Stimulated activated CD4-positive, alpha-beta T cell treated with anti-CD3 and anti-CD28 coated beads, Interleukin-4, amount 100 ng/mL, for 4 hours (primary cell): ENCODE measurements around the gene KREMEN2.

ENCODE experiments used
- DNase-seq, 2 experiments: peaks; one replicate each; pipeline ENCODE4 v3.0.0-alpha.2; 2020

KREMEN2 gene

DNA sequence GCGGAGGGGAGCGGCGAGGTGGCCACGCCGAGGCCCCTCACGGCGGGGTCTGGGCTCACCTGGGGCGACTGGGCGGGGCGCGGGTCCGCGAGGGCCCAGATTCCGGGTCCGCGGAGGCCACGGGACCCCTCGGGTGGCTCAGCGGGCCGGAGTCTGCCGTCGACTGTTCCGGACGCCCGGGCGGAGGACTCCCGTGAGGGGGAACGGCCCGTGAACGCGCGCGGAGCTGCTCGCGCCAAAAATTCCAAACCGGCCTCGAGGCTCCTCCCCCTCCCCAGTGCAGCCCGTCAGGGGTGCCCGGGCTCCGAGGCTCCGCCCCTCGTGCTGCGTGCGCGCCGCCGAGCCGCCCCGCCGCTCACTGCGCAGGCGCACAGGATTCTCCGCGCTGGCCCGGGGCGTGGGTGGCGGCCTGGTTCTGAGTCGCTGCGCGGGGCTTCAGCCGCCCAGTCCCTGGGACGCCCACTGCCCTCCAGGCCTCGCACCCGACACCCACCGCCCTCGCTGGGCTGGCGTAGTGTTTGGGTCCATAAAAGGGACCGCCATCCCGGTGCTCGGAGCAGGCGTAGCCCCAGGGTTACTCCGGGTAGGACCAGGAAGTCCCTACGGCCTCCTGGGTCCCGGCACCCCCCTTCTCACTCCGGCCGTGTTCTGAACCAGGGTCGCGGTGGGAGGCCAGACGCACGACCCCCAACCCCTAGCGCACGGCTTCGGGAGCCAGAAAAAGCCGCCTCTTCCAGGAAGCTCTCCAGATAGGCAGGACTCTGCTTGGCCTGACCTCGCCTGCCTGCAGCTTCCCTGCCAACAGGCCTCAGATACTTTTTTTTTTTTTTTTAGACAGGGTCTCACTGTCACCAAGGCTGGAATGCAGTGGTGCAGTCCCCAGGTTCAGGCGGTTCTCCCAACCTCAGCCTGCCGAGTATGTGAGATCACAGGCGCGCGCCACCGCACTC lies 16.4 kb downstream of the KREMEN2 start, which contains the start of gene PKMYT1:
Gene PKMYT1 (minus strand): TSS at position 220 of the 950 bp plus-strand sequence. CDS start 789 bp downstream, outside the sequence.
- DNase-seq = peak; percentile 93 to 98

- DNase-seq = no peak
Measured at GRCh38 chr16:2981177-2981898, 17.3 kb downstream of the KREMEN2 start.

GRCh38 chr16:2981899-2982250 lies 17.8 kb downstream of the KREMEN2 start:
- no peak for DNase-seq

- no peak for DNase-seq
Measured at GRCh38 chr16:2982402-2982801, 18.3 kb downstream of the KREMEN2 start.

GRCh38 chr16:2983706-2984136 lies 19.6 kb downstream of the KREMEN2 start:
- DNase-seq = peak; percentile 51 to 66

GRCh38 chr16:2985462-2985861 lies 21.4 kb downstream of the KREMEN2 start:
- no peak for DNase-seq

DNA sequence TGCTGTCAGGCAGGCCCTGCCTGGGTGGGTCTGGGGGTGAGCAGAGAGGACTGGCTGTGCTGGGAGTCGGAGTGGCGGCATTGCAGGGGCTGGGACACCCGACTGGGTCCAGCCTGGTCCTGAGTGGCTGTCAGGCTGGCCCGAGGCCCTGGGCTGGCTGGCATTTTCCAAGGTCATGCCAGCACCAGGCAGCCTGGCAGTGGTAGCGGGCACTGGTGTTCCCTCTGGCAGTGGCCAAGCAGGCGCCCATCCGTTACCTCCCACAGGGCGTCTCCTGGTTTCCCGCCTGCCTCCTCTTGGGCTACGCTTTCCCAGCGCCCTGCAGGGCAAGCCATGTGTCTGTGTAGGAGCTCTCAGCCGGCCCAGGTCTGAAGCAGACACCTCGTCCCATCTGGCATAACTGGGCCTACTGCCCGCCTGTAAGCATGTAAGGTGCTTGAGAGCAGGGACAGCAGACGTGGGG lies 21.8 kb downstream of the KREMEN2 start:
- no peak for DNase-seq

GRCh38 chr16:2986623-2987188 lies 22.6 kb downstream of the KREMEN2 start:
- no peak for DNase-seq

DNA sequence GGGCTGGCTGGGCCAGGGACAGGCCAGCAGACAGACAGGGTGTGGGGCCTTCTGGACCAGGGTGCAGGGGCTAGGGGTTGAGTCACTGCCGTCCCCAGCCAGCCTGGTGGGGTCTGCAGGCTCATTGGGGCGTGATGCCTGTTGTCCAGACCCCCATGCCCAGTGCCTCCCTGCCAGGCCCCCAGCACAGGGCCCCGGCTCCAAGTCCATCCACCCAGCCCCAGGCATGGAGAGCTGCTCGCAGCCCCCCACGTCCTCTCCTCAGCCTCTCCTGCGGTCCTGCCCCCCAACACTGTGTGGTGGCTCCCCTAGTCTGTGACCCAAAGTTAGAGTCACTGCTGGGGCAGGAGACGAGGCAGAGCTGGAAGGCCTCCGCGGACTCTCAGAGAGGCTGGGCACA lies 23.2 kb downstream of the KREMEN2 start:
- no peak for DNase-seq

- DNase-seq = no peak
Measured at GRCh38 chr16:2987833-2988232, 23.8 kb downstream of the KREMEN2 start.

GRCh38 chr16:2988590-2989099 lies 24.6 kb downstream of the KREMEN2 start:
- DNase-seq = no peak

DNA sequence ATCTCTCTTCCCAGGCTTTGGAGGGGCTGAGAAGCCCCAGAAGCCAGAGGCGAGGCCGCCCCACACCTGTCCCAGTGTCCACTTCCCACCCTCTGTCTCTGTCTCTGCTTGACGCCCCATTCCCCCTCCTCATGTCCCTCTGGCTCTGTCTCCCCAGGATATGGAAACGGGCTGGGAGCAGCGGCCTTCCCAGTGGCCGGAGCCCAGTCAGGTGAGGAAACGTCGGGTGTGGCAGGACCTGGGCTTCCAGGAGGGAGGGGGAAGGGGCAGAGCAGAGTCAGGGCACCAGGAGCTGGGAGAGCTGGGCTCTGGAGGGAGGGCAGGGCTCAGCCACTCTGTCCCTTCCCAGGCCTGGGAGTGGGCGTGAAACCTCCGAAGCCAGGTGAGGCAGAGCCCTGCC lies 26.8 kb downstream of the KREMEN2 start:
- DNase-seq = no peak

GRCh38 chr16:2991566-2992261 lies 27.6 kb downstream of the KREMEN2 start:
- DNase-seq = no peak

DNA sequence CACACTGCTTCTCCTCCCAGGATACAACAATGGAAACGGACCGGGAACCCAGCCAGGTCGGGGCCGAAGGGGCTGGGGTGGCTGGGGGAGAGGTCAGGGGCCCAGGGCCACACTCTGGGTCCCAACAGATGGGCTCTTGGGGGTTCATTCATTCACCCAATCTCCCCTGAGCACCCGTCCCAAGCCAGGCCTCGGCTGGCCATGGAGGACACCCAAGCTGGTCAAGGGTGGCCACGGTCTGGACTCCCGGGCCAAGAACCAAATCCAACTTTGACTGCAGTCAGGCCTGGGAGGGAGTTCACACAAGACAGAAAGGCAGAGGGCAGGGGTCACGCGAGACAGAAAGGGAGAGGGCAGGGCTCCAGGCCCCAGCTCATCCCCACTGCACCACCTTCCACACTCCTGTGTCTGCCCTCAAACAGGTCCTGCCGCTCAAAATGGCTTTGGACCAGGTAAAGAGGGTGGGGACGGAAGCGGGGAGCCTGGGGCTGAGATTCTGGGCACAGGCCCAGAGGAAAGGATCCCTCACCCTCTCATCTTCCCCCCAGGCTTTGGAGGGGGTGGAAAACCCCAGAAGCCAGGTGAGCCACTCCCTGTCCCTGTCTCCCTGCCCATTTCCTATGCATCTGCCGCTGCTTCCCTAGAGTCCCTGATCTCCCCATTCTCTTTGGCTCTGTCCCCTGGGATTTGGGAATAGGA lies 28.5 kb downstream of the KREMEN2 start:
- DNase-seq = no peak

DNA sequence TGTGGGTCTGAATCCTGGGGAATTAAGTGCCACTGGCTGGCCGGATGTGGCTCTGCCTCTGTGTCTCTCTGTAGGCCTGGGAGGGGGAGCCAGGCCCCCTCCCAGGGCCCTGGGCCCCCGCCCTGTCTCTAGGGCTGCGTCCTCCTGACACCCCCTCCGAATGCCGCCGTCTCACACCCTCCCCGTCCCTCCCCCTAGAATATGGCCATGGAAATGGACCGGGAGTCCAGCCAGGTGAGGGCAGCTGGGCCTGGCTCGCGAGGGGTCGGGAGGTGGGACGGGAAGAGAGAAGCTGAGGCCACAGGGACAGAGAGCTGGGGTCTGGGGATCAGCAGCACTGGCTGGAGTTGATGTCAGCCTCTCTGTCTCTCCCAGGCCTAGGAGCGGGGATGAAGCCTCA lies 32.2 kb downstream of the KREMEN2 start:
- no peak for DNase-seq

DNA sequence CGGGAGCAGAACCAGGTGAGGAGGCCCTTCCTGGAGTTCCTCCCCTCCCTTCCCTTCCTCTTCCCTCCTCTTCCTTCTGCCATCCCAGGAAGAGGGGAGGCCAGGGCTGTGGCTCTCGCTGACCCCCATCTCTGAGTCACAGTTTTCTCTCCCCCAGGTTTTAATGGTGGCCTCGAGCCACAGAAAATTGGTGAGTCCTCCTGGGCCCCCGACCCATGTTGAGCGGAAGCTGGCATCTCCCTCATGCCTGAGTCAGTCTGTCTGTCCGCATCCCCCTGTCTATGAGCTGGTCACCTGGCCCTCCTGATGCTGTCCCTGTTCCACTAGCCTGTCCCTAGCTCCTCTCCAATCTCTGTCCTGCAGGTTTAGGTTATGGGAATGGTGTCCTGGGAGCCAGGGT lies 35.9 kb downstream of the KREMEN2 start:
- no peak for DNase-seq

- DNase-seq = no peak
Measured at GRCh38 chr16:3000540-3000939, 36.5 kb downstream of the KREMEN2 start.

GRCh38 chr16:3001316-3001715 lies 37.2 kb downstream of the KREMEN2 start:
- no peak for DNase-seq

GRCh38 chr16:3003582-3004270 lies 39.7 kb downstream of the KREMEN2 start:
- DNase-seq = peak; percentile 91 to 97

- no peak for DNase-seq
Measured at GRCh38 chr16:3004319-3004718, 40.2 kb downstream of the KREMEN2 start.

DNA sequence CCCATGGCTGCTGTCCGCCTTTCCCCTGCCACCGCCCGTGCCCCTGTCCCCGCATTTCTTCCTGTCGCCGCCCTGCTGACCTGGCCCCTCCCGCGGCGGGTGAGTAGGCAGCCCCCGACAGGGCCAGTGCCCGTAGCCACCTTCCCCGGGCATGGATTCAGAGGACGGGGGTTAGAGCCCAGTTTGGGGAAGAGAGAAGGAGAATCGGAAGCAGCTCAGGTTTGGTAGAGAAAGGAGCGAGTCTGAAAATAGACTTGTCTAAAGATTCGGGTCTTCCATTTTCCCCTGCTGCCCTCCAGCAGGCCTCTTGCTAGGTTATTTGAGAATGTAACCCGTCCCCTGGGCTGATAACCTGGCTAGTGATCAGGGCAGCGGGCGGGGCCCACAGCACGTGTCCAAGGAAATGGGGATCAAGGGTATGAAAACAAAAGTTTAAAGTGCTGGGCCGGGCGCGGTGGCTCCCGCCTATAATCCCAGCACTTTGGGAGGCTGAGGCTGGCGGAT lies 40.8 kb downstream of the KREMEN2 start:
- DNase-seq = no peak
